GM18505 (cell line): ENCODE results near the gene ZSCAN5A.
"Not testable (repeated sequence)": the region's sequence is repeated elsewhere in the genome, so short reads cannot be mapped to it uniquely, and the experiment has no call there.

ENCODE experiments used
- ATAC-seq: cut with Tn5 transposase; IDR thresholded peaks from one replicate; pipeline ENCODE4 v1.9.1; 2021; ENCODE audit not compliant: unreplicated experiment
- POLR2A ChIP-seq: IDR thresholded peaks from 4 replicates; pipeline ENCODE4 v1.6.1; 2011; ENCODE audit warnings: borderline replicate concordance; ENCODE audit not compliant: insufficient read depth, insufficient read length; ENCODE audit errors: extremely low read depth

The ZSCAN5A gene

DNA sequence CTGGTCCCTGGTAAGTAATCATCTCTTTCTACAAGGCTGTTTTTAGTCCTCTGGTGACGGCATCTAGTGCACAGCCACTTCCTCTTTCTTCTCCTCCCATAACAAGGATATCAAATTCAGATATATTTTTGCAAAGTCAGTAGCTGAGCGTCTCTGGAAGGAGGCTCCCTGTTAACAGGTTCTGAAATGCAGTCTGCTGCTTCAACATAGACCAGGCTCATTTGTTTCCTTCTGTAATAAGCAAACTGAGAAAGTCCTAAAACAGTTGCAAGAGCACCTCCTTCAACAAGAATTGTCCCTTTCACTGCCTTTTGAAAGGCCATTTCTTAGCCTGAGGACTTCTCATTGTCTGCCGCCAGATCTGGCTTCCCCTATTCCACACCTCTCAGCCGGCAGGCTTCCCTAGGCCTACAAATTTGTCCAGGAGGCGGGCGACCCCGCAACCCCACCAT lies 7.4 kb upstream of the ZSCAN5A start:
- no peak for ATAC-seq
- no peak for TF ChIP-seq POLR2A

DNA sequence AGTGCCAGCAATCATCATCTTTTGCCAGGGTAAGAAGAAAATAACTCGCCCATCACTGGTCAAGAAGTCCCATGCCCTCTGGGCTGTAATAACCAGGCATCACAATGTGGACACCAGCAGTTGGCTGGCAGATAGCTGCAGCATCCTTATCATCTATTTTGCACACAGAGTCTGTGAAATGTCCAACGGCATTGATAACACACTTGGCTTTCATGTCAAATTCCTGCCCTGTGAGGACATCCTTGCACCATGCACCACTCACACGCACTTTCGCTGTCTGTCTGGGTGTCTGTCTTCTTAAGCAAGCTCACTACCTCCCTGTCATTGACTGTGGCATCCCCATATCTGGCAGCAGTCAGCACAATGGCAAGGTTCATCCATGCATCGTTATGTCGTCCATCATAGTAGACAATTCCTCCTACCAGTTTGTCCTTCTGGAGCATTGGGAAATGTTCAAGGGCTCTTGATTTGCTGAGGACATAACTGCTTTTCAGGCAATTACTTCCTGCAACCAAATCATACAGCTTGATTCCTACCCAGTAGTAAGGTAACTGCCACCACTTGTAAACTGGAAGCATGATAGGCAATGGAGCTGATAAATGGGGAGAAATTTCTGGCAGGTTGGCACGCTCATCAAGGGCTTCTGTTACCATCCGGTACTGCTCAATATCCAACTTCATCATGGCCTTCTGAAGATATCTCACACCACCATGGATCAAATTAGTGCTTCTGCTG lies 6.8 kb upstream of the ZSCAN5A start:
- no peak for ATAC-seq
- no peak for TF ChIP-seq POLR2A

DNA sequence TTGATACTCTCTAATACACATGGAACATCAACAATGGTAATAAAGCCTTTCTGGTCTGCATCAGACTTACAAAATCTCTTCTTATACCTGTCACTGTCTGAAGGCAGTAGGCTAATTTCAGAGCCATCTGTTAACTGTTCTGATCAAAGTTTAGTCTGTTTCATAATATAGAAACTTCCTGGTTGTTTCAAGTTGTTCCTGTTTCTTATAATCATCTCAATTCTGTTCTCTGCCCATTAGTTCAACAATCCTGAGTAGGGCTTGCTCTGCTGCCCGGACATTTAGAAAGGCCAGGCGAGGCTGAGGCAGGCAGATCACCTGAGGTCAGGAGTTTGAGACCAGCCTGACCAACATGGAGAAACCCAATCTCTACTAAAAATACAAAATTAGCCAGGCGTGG lies 5.4 kb upstream of the ZSCAN5A start:
- TF ChIP-seq POLR2A = no peak

DNA sequence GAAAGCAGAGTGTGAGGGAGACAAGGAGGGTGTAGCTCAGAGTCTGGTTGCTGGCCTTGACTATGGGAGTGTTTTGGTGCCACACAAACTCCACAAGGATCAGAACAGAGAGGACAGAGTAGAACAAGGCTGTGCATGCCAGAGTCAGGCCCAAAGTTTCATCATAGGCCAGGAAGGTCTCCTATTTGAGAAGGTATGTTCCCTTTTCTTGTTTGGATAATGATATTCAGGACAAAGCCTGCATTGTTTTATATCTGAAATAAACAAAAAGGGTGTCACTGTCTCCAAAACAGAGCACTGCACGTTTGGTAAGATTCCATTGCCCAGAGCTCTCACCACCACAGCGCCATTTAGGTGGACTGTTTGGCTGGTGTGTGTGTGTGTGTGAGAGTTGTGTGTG lies 3.1 kb upstream of the ZSCAN5A start:
- no peak for ATAC-seq
- no peak for TF ChIP-seq POLR2A

More for the DNA sequence above, 5.4 kb upstream of the ZSCAN5A start:
- ATAC-seq = no peak

DNA sequence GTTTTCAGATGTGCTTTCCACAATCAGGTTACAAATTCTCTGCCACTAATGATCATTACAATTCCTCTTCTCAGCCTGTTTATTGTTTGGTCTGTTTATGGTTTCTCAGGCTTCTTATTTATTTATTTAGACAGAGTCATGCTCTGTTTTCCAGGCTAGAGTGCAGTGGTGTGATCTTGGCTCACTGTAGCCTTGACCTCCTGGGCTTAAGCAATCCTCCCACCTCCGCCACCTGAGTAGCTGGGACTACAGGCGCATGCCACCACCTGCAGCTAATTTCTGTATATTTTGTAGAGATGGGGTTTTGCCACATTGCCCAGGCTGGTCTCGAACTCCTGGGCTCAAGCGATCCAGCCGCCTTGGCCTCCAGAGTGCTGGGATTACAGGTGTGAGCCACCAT lies 2.1 kb upstream of the ZSCAN5A start:
- ATAC-seq = no peak
- no peak for TF ChIP-seq POLR2A

DNA sequence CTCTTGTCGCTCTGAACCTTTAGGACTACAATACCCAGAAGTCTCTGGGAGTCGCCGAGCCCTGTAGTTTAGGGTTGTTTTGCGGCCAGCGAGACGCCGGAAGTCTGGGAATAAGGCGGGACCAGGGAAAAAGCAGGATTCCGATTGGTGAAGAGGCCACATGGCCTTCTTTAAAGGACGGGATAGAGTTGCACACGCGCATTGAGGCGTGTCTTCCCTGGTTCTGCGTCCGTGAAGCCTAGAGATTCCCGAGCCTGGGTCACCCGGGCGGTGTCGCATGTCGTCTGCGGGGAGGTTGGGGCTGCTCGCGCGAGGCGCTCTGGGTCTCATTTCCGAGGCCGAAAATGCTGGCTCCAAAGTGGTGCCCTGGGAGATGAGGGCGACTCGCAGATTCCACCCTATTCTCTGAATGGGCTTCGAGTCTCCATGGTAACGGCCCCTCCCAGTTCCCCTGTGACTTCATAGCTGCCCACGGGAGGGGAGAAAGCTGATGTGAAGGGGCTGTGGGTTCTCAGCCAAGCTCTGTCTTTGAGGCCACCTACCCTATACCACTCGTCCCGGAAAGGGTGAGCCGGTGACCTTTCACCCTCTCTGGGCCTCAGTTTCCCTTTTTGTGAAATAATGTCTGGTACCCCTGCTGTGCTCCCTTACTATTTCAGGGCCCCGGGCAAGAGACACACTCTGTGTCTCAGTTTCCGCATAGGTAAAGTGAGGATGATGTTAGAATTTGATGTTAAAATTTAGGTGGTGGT lies 614 bp upstream of the ZSCAN5A start:
- peak; percentile 71 for ATAC-seq
- no peak for TF ChIP-seq POLR2A

DNA sequence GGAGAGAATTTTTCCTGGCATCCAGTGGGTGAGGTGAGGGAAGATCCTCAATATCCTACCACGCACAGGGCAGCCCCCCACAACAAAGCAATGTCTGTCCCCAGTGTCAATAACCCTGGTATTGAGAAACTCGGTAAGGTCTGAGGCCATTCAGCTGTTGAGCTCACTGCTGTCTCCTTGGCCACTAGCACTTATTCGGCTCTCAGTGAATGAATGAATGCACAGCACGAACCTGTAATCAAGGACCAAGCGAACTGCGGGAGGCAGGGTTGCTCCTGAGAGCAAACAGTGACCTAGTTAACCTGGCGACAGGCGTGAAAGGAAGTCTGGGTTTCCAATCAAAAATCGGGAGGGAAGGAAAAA lies 640 bp downstream of the ZSCAN5A start:
- no peak for TF ChIP-seq POLR2A
- ATAC-seq = no peak

DNA sequence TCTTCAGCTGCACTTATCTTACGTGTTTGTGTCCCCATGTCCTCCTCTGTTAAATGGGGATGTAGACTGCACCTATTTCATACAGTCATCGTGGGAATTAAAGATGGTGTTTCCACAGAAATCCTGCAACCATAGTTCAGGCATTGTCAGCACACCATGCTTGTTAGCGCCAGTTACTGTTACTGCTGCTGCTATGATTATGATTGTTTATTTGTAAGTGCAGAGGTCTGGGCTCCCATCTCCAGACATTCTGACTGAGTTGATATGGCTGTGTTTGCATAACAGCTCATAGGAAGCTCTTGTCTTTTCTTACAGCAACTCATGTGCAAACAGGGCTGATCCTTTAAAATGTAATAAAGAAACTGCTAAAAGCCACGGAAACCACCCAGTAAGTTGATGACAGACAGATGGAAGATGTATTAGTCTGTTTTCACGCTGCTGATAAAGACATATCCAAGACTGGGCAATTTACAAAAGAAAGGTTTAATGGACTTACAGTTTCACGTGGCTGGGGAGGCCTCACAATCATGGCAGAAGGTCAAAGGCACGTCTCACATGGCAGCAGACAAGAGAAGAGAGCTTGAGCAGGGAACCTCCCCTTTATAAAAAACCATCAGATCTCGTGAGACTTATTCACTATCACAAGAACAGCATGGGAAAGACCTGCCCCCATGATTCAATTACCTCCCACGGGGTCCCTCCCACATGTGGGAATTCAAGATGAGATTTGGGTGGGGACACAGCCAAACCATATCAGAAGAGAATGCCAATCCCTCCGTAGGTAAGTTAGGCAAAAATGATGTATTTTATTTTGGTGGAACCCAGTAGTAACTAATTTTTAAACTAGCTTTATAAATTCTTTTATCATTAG lies 1.6 kb downstream of the ZSCAN5A start:
- no peak for TF ChIP-seq POLR2A
- ATAC-seq = no peak

DNA sequence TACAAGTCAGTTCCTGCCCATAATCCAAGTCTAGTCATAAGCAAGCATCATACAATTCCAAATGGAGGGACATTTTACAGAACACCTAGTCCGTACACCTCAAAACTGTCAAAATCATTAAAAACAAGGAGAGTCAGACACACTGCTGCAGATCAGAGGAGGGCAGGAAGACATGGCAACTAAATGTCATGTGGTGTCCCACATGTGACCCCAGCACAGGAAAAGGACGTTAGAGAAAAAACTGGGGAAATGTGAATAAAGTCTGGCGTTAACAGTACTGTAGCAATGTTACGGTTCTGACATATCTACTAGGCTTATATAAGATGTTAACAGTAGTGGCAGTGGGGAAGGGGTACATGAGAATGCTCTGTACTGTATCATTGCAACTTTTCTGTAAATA lies 2.3 kb downstream of the ZSCAN5A start:
- TF ChIP-seq POLR2A = no peak
- no peak for ATAC-seq

DNA sequence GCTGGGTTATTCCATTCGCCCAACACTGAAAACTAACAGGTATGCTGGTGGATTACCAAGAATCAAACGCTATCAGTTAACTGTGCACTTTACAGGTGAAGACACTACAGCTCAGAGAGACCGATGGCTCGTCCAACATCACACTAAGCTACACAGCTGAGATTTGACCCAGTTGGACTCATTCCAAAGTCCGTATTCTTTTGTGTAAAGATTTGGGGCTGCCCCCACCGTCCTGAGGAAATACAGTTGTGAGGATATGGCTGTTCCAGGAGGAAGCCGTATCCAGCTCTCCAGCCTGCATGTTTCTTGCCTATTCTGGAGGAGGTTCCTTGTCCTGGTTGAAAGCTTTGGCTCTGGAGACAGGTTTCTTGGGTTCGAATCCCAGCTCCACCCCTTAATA lies 4.2 kb downstream of the ZSCAN5A start:
- ATAC-seq = no peak
- no peak for TF ChIP-seq POLR2A

DNA sequence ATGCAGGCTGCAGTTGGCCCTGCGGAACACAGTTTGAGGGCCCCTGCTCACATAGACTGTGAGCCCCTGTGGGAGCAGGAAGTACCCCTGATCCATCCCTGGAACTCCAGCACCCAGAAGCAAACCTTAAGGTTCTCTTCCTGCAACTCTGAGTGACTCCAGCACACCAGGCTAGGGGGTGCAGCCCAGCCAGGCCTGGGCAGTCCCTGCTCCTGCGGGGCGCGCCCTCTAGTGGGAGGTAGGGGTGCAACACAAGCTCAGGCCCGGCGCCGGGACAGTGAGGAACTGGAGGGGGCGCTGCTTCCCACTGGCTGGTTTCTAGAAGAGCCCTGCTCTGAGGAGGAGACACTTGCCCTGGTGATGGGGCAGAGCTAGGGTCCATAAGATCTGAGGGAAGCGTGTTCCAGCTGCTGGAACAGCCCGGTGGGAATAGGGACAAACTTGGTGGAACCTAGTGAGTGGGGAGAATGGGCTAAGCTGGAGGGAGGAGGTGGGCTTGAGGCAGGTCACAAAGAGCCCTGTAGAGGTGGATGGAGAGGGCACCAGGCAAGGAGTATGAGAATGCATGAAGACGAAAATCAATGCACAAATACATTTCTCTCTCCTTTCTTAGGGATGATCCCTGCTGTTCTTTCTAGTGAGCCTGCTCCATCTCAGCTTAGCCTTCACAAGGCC lies 5.0 kb downstream of the ZSCAN5A start:
- no peak for ATAC-seq
- TF ChIP-seq POLR2A = no peak

DNA sequence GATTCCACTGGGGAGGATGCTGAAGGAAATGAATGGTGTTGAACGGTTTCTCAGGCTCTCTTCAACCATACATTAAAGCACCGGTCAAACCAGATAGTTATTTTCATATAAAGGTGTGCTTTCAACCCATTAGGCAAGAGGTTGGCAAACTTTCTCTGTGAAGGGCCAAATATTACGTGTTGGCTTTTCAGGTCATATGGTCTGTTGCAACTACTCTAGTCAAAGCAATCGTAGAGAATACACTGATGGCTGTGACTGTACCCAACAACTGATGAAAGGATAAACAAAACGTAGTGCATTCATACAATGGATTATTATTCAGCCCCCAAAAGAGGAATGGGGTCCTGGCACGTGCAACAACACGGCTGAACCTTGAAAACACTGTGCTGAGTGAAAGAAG lies 5.8 kb downstream of the ZSCAN5A start:
- no peak for TF ChIP-seq POLR2A
- ATAC-seq = no peak

DNA sequence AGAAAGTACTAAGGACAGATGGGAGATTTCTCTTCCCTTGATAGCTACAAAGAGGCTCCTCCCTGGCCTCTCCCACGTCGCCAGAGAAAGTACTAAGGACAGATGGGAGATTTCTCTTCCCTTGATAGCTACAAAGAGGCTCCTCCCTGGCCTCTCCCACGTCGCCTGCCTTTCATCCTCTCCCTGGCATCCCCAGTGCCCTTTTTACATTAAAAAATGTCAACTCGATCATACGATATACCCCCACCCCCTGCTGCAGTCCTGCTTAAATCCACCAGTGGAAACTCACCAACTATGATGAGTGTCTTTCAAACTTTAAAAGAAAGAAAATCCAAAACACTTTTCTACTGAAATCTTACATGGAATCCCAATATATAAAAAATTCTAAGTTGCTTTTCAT lies 7.6 kb downstream of the ZSCAN5A start:
- ATAC-seq = not testable (repeated sequence)
